Right lobe of liver (tissue), 4 donors: ENCODE measurements around the gene CCL13.

Experiments
- POLR2A ChIP-seq: fragments of 450-650 bp; IDR thresholded peaks from one replicate; pipeline ENCODE4 v1.6.1; 2017; ENCODE audit warnings: antibody characterized with exemption, mild to moderate bottlenecking
- TF ChIP-seq, protein P1 (sequence below), 4 donors: fragments of 200-600 bp in 3 of 4; fragments of 450-650 bp in 1 of 4; IDR thresholded peaks; one replicate each; pipeline versions ENCODE4 v1.5.1 to v1.8.0; 2016 to 2022; ENCODE audit warnings: antibody characterized with exemption in 4 of 4, mild to moderate bottlenecking in 2 of 4
- donor health status: DM: no; HTN: no; CAD: no.
- donor health status: DM: no; HTN: no; CAD: no.
- donor health status: DM: no; HTN: yes; CAD: no.

DNA sequence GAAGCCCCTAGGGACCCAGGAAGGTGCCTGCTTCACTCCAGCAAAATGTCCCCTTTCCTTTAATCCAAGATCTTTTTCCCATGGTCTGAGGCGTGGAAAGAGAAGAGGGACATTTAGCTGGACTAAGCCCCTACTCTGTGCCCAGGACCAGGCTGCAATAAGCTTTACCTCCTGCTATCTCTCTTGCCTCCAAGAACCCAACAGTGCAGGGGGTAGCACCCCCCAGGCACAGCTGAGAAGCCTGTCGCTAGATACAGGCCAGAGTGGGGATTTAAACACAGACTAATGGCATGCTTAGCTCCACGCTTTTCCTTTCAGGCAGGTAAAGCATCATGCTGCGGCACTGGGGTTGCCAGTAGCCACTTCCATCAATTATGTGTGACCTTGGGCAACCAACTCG, 31.3 kb downstream of the CCL13 start:
- no peak for TF ChIP-seq POLR2A
- TF ChIP-seq, protein P1, sequence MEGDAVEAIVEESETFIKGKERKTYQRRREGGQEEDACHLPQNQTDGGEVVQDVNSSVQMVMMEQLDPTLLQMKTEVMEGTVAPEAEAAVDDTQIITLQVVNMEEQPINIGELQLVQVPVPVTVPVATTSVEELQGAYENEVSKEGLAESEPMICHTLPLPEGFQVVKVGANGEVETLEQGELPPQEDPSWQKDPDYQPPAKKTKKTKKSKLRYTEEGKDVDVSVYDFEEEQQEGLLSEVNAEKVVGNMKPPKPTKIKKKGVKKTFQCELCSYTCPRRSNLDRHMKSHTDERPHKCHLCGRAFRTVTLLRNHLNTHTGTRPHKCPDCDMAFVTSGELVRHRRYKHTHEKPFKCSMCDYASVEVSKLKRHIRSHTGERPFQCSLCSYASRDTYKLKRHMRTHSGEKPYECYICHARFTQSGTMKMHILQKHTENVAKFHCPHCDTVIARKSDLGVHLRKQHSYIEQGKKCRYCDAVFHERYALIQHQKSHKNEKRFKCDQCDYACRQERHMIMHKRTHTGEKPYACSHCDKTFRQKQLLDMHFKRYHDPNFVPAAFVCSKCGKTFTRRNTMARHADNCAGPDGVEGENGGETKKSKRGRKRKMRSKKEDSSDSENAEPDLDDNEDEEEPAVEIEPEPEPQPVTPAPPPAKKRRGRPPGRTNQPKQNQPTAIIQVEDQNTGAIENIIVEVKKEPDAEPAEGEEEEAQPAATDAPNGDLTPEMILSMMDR (IDR thresholded peaks at IDR 0.05), result no peak
